K562 (cell line): ENCODE results near the gene SH2B2. TPM values are rescaled to one million over a fixed set of nuclear protein-coding genes. Genes with fewer than 3 reads are reported as not detected.
"Not testable (repeated sequence)": the region's sequence is repeated elsewhere in the genome, so short reads cannot be mapped to it uniquely, and the experiment has no call there.

ENCODE experiments used
- CTBP1 ChIP-seq: fragments of 450-650 bp; IDR thresholded peaks from 2 replicates; pipeline ENCODE4 v1.6.1; 2016; ENCODE audit warnings: borderline replicate concordance
- CXXC5 ChIP-seq: fragments of 250-450 bp; sonication (Bioruptor Pico); IDR thresholded peaks from 2 replicates; pipeline ENCODE4 v1.8.0; 2022; ENCODE audit warnings: inconsistent platforms, mild to moderate bottlenecking, moderate library complexity
- ELF1 ChIP-seq: fragments of 200-800 bp; sonication (Bioruptor generic); IDR thresholded peaks from 2 replicates; pipeline ENCODE4 v1.6.1; 2016; ENCODE audit warnings: missing genetic modification characterization, missing compliant biosample characterization
- ETV1 ChIP-seq: fragments of 450-650 bp; conservative IDR thresholded peaks from 2 replicates; pipeline ENCODE4 v1.6.1; 2016; ENCODE audit warnings: missing genetic modification characterization, control low read depth, low read depth, missing compliant biosample characterization
- JUND ChIP-seq, 2 experiments: IDR thresholded peaks; 2 replicates in 1 of 2; 3 replicates in 1 of 2; pipeline ENCODE4 v1.6.1; 2011; ENCODE audit warnings: borderline replicate concordance in 2 of 2, low read depth in 2 of 2, low read length in 2 of 2, improper control_type of control experiment in 1 of 2, missing biosample characterization in 1 of 2, missing genetic modification characterization in 1 of 2, missing genetic modification reagents in 1 of 2
- L3MBTL2 ChIP-seq: fragments of 450-650 bp; IDR thresholded peaks from 2 replicates; pipeline ENCODE4 v1.6.1; 2016; ENCODE audit warnings: mild to moderate bottlenecking, moderate library complexity
- MEIS2 ChIP-seq: fragments of 450-650 bp; IDR thresholded peaks from 2 replicates; pipeline ENCODE4 v1.6.1; 2014; ENCODE audit warnings: mild to moderate bottlenecking; ENCODE audit not compliant: partially characterized antibody
- MYC ChIP-seq, 2 experiments: fragments of 250-450 bp in 1 of 2; sonication (Bioruptor Pico) in 1 of 2; IDR thresholded peaks; 2 replicates each; pipeline versions ENCODE4 v1.5.1 to v1.6.1; 2012 to 2021; ENCODE audit warnings: low read depth in 2 of 2, borderline replicate concordance in 1 of 2, improper control_type of control experiment in 1 of 2, low read length in 1 of 2, mild to moderate bottlenecking in 1 of 2, moderate library complexity in 1 of 2
- MYNN ChIP-seq, 2 experiments: sonication (generic); formaldehyde crosslinking in 1 of 2; IDR thresholded peaks; 2 replicates each; pipeline versions ENCODE4 v1.5.0 to v1.6.1; 2016 to 2020; ENCODE audit warnings: antibody characterized with exemption in 1 of 2, missing genetic modification reagents in 1 of 2
- NR2C2 ChIP-seq, 2 experiments: fragments of 200-800 bp in 1 of 2; sonication (Bioruptor generic) in 1 of 2; sonication (generic) in 1 of 2; formaldehyde crosslinking in 1 of 2; IDR thresholded peaks; 2 replicates each; pipeline versions ENCODE4 v1.6.1 to v1.8.0; 2016 to 2022; ENCODE audit warnings: mild to moderate bottlenecking in 1 of 2, missing compliant biosample characterization in 1 of 2, missing genetic modification characterization in 1 of 2, missing genetic modification reagents in 1 of 2
- RBBP5 ChIP-seq: fragments of 200-600 bp; sonication (generic); IDR thresholded peaks from 2 replicates; pipeline ENCODE4 v1.6.1; 2012; ENCODE audit warnings: borderline replicate concordance, mild to moderate bottlenecking, low read length, control low read depth, inconsistent platforms; ENCODE audit not compliant: insufficient read depth, poor library complexity, severe bottlenecking
- RBFOX2 ChIP-seq: fragments of 200-400 bp; formaldehyde crosslinking; IDR thresholded peaks from 2 replicates; pipeline ENCODE4 v1.6.1; 2017; ENCODE audit warnings: low read depth, mild to moderate bottlenecking, low read length, moderate library complexity
- ZBTB9 ChIP-seq: fragments of 450-650 bp; formaldehyde crosslinking; IDR thresholded peaks from 2 replicates; pipeline ENCODE4 v1.4.0; 2020; ENCODE audit warnings: mild to moderate bottlenecking, moderate library complexity
- polyA plus RNA-seq, 8 experiments: library from polyadenylated mRNA; depleted of rRNA in 4 of 8; stranded (reverse) in 5 of 8; unstranded in 3 of 8; fragments of >200 nt; fragmentation: Nextera tagmentation in 2 of 8; fragmentation: Illumina TruSeq in 1 of 8; extraction: Ambion mirVana in 2 of 8; extraction: Trizol in 1 of 8; gene quantifications; 2 replicates each; pipeline versions ENCODE4 v1.2.1 to v1.2.3, GENCODE V29; 2011 to 2014; ENCODE audit warnings: inconsistent platforms in 1 of 8, missing spikeins in 1 of 8
- total RNA-seq, 7 experiments: library from RNA; depleted of rRNA in 6 of 7; stranded (reverse); fragments of >200 nt in 6 of 7; fragmentation: Illumina TruSeq in 2 of 7; extraction: Trizol in 2 of 7; gene quantifications; 2 replicates each; pipeline versions ENCODE4 v1.2.1 to v1.2.3, GENCODE V29; 2011 to 2021; ENCODE audit warnings: low replicate concordance in 1 of 7
- TF ChIP-seq, protein P1 (sequence below): fragments of 450-650 bp; IDR thresholded peaks from 2 replicates; pipeline ENCODE4 v1.6.1; 2016; ENCODE audit warnings: antibody characterized with exemption
- TF ChIP-seq, protein P2 (sequence below): sonication (generic); formaldehyde crosslinking; IDR thresholded peaks from 2 replicates; pipeline ENCODE4 v1.8.0; 2022; ENCODE audit warnings: missing genetic modification reagents, mild to moderate bottlenecking, moderate library complexity, borderline replicate concordance
- TF ChIP-seq, protein P3 (sequence below), 3 experiments: IDR thresholded peaks in 2 of 3; conservative IDR thresholded peaks in 1 of 3; 2 replicates each; pipeline ENCODE4 v1.5.1; 2011 to 2012; ENCODE audit warnings: low read length in 3 of 3, mild to moderate bottlenecking in 3 of 3, control low read depth in 2 of 3, improper control_type of control experiment in 1 of 3, inconsistent platforms in 1 of 3, low read depth in 1 of 3, mixed read lengths in 1 of 3, moderate library complexity in 1 of 3; ENCODE audit not compliant: insufficient read depth in 2 of 3

Gene SH2B2
- total and polyA plus RNA-seq, 9 of the 15 experiments (the other 6 are each of a cell fraction or from before 2014, with no cell fraction given): 0.03 to 0.89 (median 0.07) TPM; not detected in 4

- peak; percentile 86 for TF ChIP-seq MYC (IDR thresholded peaks at IDR 0.05; ENCODE audit: low read depth, low read length)
- not testable (repeated sequence) for TF ChIP-seq MYC (CRISPR knock-in tag; IDR thresholded peaks at IDR 0.05; ENCODE audit: borderline replicate concordance, low read depth); MYNN (CRISPR knock-in tag; IDR thresholded peaks at IDR 0.05); NR2C2 (CRISPR knock-in tag; IDR thresholded peaks at IDR 0.05)
- TF ChIP-seq JUND (IDR thresholded peaks at IDR 0.05; ENCODE audit: borderline replicate concordance, low read depth, low read length): peak; percentile 39; the same call in 1 of the 2 replicates
- TF ChIP-seq JUND (tag; IDR thresholded peaks at IDR 0.05; ENCODE audit: borderline replicate concordance, low read depth, low read length): peak; percentile 41; the same call in 1 of the 3 replicates
- TF ChIP-seq, protein P1, sequence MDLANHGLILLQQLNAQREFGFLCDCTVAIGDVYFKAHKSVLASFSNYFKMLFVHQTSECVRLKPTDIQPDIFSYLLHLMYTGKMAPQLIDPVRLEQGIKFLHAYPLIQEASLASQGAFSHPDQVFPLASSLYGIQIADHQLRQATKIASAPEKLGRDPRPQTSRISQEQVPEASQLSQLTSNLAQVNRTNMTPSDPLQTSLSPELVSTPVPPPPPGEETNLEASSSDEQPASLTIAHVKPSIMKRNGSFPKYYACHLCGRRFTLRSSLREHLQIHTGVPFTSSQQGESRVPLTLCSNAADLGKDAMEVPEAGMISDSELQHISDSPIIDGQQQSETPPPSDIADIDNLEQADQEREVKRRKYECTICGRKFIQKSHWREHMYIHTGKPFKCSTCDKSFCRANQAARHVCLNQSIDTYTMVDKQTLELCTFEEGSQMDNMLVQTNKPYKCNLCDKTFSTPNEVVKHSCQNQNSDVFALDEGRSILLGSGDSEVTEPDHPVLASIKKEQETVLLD: peak; percentile 99
- peak; percentile 92 for TF ChIP-seq RBFOX2
- peak; percentile 98 for TF ChIP-seq MEIS2
- peak; percentile 91 for TF ChIP-seq CXXC5
- TF ChIP-seq, protein P2, sequence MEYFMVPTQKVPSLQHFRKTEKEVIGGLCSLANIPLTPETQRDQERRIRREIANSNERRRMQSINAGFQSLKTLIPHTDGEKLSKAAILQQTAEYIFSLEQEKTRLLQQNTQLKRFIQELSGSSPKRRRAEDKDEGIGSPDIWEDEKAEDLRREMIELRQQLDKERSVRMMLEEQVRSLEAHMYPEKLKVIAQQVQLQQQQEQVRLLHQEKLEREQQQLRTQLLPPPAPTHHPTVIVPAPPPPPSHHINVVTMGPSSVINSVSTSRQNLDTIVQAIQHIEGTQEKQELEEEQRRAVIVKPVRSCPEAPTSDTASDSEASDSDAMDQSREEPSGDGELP (CRISPR knock-in tag): peak; percentile 76; the same call in 1 of the 2 replicates
- TF ChIP-seq, protein P3, sequence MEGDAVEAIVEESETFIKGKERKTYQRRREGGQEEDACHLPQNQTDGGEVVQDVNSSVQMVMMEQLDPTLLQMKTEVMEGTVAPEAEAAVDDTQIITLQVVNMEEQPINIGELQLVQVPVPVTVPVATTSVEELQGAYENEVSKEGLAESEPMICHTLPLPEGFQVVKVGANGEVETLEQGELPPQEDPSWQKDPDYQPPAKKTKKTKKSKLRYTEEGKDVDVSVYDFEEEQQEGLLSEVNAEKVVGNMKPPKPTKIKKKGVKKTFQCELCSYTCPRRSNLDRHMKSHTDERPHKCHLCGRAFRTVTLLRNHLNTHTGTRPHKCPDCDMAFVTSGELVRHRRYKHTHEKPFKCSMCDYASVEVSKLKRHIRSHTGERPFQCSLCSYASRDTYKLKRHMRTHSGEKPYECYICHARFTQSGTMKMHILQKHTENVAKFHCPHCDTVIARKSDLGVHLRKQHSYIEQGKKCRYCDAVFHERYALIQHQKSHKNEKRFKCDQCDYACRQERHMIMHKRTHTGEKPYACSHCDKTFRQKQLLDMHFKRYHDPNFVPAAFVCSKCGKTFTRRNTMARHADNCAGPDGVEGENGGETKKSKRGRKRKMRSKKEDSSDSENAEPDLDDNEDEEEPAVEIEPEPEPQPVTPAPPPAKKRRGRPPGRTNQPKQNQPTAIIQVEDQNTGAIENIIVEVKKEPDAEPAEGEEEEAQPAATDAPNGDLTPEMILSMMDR (IDR thresholded peaks at IDR 0.05 in 2 of 3, conservative IDR thresholded peaks at IDR 0.05 in 1 of 3; ENCODE audit: insufficient read depth in 2 of 3, low read depth in 1 of 3, low read length in 3 of 3): peak; percentile 22 to 74 (median 40); a peak in 4 of 6 replicates
- peak; percentile 81 for TF ChIP-seq MYNN (IDR thresholded peaks at IDR 0.05)
- peak; percentile 44; the same call in 1 of the 2 replicates for TF ChIP-seq ZBTB9 (CRISPR knock-in tag)
- peak; percentile 92 for TF ChIP-seq NR2C2 (tag; IDR thresholded peaks at IDR 0.05)
- TF ChIP-seq RBBP5: peak; percentile 57
- peak; percentile 59; the same call in 1 of the 2 replicates for TF ChIP-seq L3MBTL2
- TF ChIP-seq CTBP1: peak; percentile 67
- TF ChIP-seq ETV1 (tag): peak; percentile 94
- peak; percentile 89 for TF ChIP-seq ELF1
Observed at GRCh38 chr7:102363549-102364393, 77.1 kb downstream of the SH2B2 start (continued).
